Mammary epithelial cell (primary cell): ENCODE measurements around the gene ARG2.

ENCODE experiments used
- CTCF ChIP-seq, 2 donors: IDR thresholded peaks in 1 of 2; conservative IDR thresholded peaks in 1 of 2; 2 replicates each; pipeline ENCODE4 v1.5.1; 2011 to 2012; ENCODE audit warnings: inconsistent platforms in 2 of 2, low read length in 2 of 2, mild to moderate bottlenecking in 2 of 2, control low read depth in 1 of 2, low read depth in 1 of 2; ENCODE audit not compliant: insufficient read depth in 1 of 2; ENCODE audit errors: extremely low read depth in 1 of 2
- EZH2 ChIP-seq: IDR thresholded peaks from 2 replicates; pipeline ENCODE4 v1.6.1; 2012; ENCODE audit warnings: low read length, inconsistent platforms, borderline replicate concordance

GRCh38 chr14:67665868-67666267 is 46.1 kb downstream of the ARG2 start:
- no peak for TF ChIP-seq CTCF (conservative IDR thresholded peaks at IDR 0.05 in 1 of 2, IDR thresholded peaks at IDR 0.05 in 1 of 2; ENCODE audit: extremely low read depth in 1 of 2, insufficient read depth in 1 of 2, low read depth in 1 of 2, low read length in 2 of 2)
- no peak for TF ChIP-seq EZH2
